ENCODE data around the gene NFE2.

Gene NFE2

DNA sequence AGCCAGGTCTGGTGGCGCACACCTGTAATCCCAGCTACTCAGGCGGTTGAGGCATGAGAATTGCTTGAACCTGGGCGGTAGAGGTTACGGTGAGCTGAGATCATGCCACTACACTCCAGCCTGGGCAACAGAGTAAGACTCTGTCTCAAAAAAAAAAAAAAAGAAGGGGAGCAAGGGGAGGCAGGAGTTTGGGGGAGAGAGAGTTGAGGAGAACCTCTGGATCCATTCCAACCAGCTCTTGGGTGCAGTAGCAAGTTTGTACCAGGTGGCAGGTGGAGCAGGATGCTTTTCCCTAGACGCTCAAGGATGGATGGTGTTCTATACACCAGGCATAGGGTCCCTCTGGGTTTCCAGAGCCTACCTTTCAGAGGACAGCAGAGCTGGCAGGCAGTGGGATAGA, 1.9 kb downstream of the NFE2 start:
- TF ChIP-seq ZNF274 (IDR thresholded peaks at IDR 0.05; ENCODE audit: low read depth, low read length) (no peak), SUZ12 (IDR thresholded peaks at IDR 0.05; ENCODE audit: extremely low read depth, insufficient read depth, insufficient read length) (no peak), YY1 (IDR thresholded peaks at IDR 0.05; ENCODE audit: insufficient read depth, insufficient read length) (no peak)
- Histone ChIP-seq H3K36me3 (ENCODE audit: insufficient read depth, insufficient read length, low read length) (no peaks in the 10 kb centered on the region), H3K4me1 (ENCODE audit: insufficient read depth, insufficient read length) (peaks cover 6% of the 10 kb centered on the region), H3K9me3 (ENCODE audit: insufficient read depth, low read length) (no peaks in the 10 kb centered on the region), H3K27me3 (ENCODE audit: insufficient read depth, insufficient read length) (no peaks in the 10 kb centered on the region), H3K9ac (ENCODE audit: insufficient read length, low read depth) (no peak overlapping the region), H3K4me3 (ENCODE audit: insufficient read length, low read depth) (no peak overlapping the region)
- DNase-seq (ENCODE audit: low read depth, low spot score) = no peak

DNA sequence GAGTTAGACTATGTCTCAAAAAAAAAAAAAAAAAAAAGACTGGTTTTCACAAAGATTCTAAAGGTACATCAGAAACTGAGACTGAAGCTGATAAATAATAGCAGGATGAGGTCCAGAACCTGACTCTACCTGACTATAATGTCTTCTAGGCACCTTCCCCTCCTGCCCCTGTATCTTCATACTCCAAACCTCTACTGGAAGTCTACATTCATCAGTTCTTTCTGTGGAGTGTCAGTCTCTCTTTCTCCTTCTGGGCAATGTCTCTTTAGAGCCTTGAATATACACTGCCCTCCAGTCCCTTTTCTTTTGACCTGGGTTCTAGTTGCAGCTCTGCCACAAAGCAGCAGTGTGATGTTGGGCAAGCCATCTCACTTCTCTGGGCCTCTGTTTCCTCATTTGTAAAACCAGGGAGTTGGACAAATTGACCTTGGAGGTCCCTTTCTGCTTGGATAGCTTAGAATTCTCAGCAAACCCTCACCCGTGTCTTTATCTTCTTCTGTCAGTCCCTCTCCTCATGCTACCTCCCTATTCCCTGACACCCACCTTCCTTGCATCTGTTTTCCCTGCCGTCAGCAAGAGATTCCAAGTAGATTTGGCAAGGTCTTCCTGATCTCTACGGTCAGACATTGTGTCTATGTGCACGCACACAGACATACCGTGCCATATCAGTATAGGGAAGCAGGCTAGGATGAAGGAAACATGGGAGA, 4.3 kb downstream of the NFE2 start:
- Histone ChIP-seq H3K4me1 (ENCODE audit: insufficient read depth, insufficient read length) (peaks cover 6% of the 10 kb centered on the region), H3K9ac (ENCODE audit: insufficient read length, low read depth) (no peak overlapping the region), H3K4me3 (ENCODE audit: insufficient read length, low read depth) (no peak overlapping the region), H3K9me3 (ENCODE audit: insufficient read depth, low read length) (no peaks in the 10 kb centered on the region), H3K27me3 (ENCODE audit: insufficient read depth, insufficient read length) (no peaks in the 10 kb centered on the region), H3K36me3 (ENCODE audit: insufficient read depth, insufficient read length, low read length) (peaks cover 3% of the 10 kb centered on the region)
- no peak for DNase-seq (ENCODE audit: low read depth, low spot score)
- TF ChIP-seq ZNF274 (IDR thresholded peaks at IDR 0.05; ENCODE audit: low read depth, low read length) = no peak
- TF ChIP-seq YY1 (IDR thresholded peaks at IDR 0.05; ENCODE audit: insufficient read depth, insufficient read length) = no peak
- TF ChIP-seq SUZ12 (IDR thresholded peaks at IDR 0.05; ENCODE audit: extremely low read depth, insufficient read depth, insufficient read length) = no peak

DNA sequence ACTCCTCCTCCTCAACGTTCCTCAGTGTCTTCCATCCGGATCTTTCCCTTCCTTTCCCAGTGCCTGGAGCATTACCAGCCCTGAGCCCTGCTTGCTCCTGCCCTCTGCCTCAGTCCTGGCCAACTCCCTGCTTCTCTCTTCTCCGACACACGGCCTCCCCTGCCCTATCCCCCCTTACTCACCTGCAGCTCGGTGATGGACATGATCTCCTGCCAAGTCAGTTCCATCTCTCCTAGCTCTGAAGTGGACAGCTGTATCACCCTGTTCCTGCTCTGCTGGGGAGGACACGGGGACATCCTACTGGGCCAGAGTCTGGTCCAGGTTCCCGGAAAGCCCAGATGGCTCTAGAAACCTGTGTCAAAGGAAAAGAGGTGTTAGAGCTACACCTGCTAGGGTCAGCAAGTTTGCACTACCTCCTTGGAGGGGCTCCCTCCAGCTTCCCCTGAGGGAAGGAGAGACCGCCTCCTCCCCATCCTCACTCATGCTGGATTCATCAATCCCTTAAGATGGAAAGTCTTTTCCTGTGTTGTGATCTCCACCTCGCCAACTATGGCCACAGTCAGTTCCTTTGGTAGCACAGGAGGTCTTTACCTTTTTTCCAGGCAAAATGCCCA, 5.8 kb downstream of the NFE2 start:
- no peak for TF ChIP-seq ZNF274 (IDR thresholded peaks at IDR 0.05; ENCODE audit: low read depth, low read length)
- no peak for TF ChIP-seq YY1 (IDR thresholded peaks at IDR 0.05; ENCODE audit: insufficient read depth, insufficient read length)
- TF ChIP-seq SUZ12 (IDR thresholded peaks at IDR 0.05; ENCODE audit: extremely low read depth, insufficient read depth, insufficient read length) = no peak
- no peaks in the 10 kb centered on the region for H3K27me3 ChIP-seq (ENCODE audit: insufficient read depth, insufficient read length)
- H3K36me3 ChIP-seq (ENCODE audit: insufficient read depth, insufficient read length, low read length) = peaks cover 7% of the 10 kb centered on the region
- H3K9ac ChIP-seq (ENCODE audit: insufficient read length, low read depth) = no peak overlapping the region
- H3K9me3 ChIP-seq (ENCODE audit: insufficient read depth, low read length) = no peaks in the 10 kb centered on the region
- peaks cover 2% of the 10 kb centered on the region for H3K4me1 ChIP-seq (ENCODE audit: insufficient read depth, insufficient read length)
- H3K4me3 ChIP-seq (ENCODE audit: insufficient read length, low read depth) = no peak overlapping the region
- no peak for DNase-seq (ENCODE audit: low read depth, low spot score)

DNA sequence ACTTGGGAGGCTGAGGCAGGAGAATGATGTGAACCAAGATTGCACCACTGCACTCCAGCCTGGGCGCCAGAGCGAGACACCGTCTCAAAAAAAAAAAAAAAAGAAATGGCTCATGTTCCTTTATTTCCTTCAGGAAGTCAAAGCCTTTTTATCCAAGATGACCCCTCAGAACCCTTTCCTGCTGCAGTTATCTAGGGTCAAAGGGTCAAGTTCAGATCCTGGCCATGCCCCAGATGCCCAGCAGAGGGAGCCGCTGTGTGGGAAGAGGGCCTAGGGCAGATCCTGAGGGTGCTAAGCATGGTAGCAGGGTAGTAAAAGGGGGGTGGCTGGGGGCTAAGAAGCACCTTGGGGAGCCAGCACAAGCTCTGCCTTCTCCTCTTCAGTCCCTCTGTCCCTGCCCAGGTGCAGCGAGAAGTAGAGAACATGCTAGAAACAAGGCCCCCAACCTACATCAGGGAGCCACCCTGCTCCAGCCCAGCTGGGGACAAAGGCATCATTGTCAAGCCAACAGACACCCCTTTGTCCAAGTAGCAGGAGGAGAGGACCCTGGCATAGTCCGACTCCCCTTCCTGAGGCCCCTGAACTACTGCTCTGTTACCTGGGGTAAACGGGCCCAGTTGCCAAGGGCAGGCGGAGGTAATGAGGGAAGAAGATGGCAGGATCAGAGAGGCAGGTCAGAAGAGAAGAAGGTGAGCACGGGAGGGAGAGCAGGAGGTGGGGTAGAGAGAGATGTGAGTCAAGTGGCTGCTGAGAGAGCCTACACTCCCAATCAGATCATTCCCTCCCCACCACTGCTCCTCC, 6.5 kb downstream of the NFE2 start:
- no peaks in the 10 kb centered on the region for H3K27me3 ChIP-seq (ENCODE audit: insufficient read depth, insufficient read length)
- peaks cover 7% of the 10 kb centered on the region for H3K36me3 ChIP-seq (ENCODE audit: insufficient read depth, insufficient read length, low read length)
- H3K9ac ChIP-seq (ENCODE audit: insufficient read length, low read depth) = no peak overlapping the region
- no peak for DNase-seq (ENCODE audit: low read depth, low spot score)
- no peak for TF ChIP-seq ZNF274 (IDR thresholded peaks at IDR 0.05; ENCODE audit: low read depth, low read length)
- TF ChIP-seq SUZ12 (IDR thresholded peaks at IDR 0.05; ENCODE audit: extremely low read depth, insufficient read depth, insufficient read length) = no peak
- no peak for TF ChIP-seq YY1 (IDR thresholded peaks at IDR 0.05; ENCODE audit: insufficient read depth, insufficient read length)
- no peaks in the 10 kb centered on the region for H3K9me3 ChIP-seq (ENCODE audit: insufficient read depth, low read length)
- H3K4me1 ChIP-seq (ENCODE audit: insufficient read depth, insufficient read length) = peaks cover 2% of the 10 kb centered on the region
- H3K4me3 ChIP-seq (ENCODE audit: insufficient read length, low read depth) = no peak overlapping the region

DNA sequence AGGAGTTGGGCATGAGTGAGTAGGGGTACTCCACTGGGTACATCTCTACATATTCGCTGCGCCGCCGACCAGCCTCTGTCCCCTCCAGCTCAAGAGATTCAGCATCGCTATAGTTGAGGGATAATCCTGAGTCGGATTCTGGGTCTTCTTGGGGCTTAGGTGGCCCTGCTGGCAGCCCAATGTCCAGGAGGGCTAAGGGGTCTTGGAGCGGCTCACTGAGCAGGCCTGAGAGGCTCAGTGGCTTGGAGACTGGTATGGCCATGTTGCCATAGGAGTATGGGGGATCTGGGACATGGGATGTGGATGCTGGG, 7.9 kb downstream of the NFE2 start:
- H3K9me3 ChIP-seq (ENCODE audit: insufficient read depth, low read length) = no peaks in the 10 kb centered on the region
- H3K9ac ChIP-seq (ENCODE audit: insufficient read length, low read depth) = no peak overlapping the region
- no peak for DNase-seq (ENCODE audit: low read depth, low spot score)
- no peaks in the 10 kb centered on the region for H3K27me3 ChIP-seq (ENCODE audit: insufficient read depth, insufficient read length)
- no peak for TF ChIP-seq ZNF274 (IDR thresholded peaks at IDR 0.05; ENCODE audit: low read depth, low read length)
- TF ChIP-seq YY1 (IDR thresholded peaks at IDR 0.05; ENCODE audit: insufficient read depth, insufficient read length) = no peak
- TF ChIP-seq SUZ12 (IDR thresholded peaks at IDR 0.05; ENCODE audit: extremely low read depth, insufficient read depth, insufficient read length) = no peak
- no peak overlapping the region for H3K4me3 ChIP-seq (ENCODE audit: insufficient read length, low read depth)
- peaks cover 2% of the 10 kb centered on the region for H3K4me1 ChIP-seq (ENCODE audit: insufficient read depth, insufficient read length)
- H3K36me3 ChIP-seq (ENCODE audit: insufficient read depth, insufficient read length, low read length) = peaks cover 12% of the 10 kb centered on the region

DNA sequence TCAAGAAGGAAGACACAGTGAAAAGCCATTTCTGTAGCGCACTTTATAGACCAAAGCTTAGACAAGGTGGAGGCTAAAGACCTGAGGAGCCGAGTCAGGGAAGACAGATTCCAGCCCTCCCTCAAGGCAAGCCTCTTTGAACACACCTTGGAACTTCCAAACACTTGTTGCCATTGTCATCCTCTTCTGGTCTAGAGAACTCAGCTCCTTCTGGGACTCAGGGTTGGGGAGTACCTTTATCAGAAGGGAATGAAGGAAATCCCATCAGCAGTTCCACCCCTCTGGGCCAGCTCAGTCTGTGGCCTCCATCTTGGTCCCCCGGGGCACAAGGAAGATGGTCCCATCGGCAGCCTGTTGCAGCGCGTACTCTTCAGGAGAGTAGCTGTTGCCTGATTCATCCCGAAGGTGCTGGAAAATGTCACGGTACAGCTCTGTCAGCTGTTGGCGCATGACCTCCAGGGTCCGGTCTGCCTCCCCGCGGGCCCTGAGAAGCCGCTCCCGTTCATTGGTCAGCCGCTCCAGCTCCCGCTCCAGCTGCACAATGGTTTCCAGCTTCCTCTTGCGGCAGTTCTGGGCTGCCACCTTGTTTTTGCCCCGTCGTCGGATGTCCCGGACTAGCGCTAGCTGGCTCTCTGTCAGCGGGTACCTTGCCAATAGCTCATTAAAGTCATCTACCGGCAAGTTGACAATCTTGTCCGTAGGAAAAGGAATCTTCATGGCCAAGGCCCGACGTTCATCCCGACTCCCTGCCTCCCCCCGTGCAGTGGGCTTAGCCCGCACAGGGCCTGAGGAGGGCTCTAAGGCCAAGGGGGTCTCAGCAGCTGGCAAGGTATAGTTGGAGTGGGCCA, 8.5 kb downstream of the NFE2 start:
- TF ChIP-seq SUZ12 (IDR thresholded peaks at IDR 0.05; ENCODE audit: extremely low read depth, insufficient read depth, insufficient read length) (no peak), YY1 (IDR thresholded peaks at IDR 0.05; ENCODE audit: insufficient read depth, insufficient read length) (no peak), ZNF274 (IDR thresholded peaks at IDR 0.05; ENCODE audit: low read depth, low read length) (no peak)
- H3K27me3 ChIP-seq (ENCODE audit: insufficient read depth, insufficient read length) = no peaks in the 10 kb centered on the region
- no peak for DNase-seq (ENCODE audit: low read depth, low spot score)
- H3K4me1 ChIP-seq (ENCODE audit: insufficient read depth, insufficient read length) = peaks cover 2% of the 10 kb centered on the region
- no peaks in the 10 kb centered on the region for H3K9me3 ChIP-seq (ENCODE audit: insufficient read depth, low read length)
- H3K9ac ChIP-seq (ENCODE audit: insufficient read length, low read depth) = no peak overlapping the region
- peaks cover 17% of the 10 kb centered on the region for H3K36me3 ChIP-seq (ENCODE audit: insufficient read depth, insufficient read length, low read length)
- no peak overlapping the region for H3K4me3 ChIP-seq (ENCODE audit: insufficient read length, low read depth)

Measured in NT2/D1 (cell line).